HG03442 (cell line): ENCODE measurements around the gene GP5.

Experiments
- ATAC-seq: cut with Tn5 transposase; IDR thresholded peaks from one replicate; pipeline ENCODE4 v1.9.1; 2021; ENCODE audit warnings: mild to moderate bottlenecking, moderate library complexity; ENCODE audit not compliant: unreplicated experiment

GP5 gene, protein sequence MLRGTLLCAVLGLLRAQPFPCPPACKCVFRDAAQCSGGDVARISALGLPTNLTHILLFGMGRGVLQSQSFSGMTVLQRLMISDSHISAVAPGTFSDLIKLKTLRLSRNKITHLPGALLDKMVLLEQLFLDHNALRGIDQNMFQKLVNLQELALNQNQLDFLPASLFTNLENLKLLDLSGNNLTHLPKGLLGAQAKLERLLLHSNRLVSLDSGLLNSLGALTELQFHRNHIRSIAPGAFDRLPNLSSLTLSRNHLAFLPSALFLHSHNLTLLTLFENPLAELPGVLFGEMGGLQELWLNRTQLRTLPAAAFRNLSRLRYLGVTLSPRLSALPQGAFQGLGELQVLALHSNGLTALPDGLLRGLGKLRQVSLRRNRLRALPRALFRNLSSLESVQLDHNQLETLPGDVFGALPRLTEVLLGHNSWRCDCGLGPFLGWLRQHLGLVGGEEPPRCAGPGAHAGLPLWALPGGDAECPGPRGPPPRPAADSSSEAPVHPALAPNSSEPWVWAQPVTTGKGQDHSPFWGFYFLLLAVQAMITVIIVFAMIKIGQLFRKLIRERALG

DNA sequence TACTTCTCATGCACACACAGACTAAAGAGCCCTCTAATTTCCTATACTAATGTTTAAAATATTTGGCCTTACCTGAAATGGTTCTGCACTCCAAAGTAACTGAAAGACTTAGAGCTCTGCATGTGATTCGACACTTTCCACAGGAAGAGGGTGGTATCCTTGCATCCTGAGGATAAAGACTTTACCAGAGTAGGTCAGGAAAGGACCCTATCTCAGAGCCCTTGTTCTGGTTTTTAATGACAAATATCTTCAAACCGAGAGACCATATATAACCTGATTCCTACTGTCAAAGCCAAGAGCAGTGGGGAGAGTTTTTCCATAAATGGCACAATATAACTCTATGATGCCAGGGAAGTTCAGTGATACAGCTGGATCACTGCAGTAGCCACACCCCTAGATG is at the start of gene GP5:
GP5 (minus strand) TSS at position 101 of the 400 bp plus-strand sequence. CDS start 984 bp downstream, outside the sequence.
- ATAC-seq, result no peak

DNA sequence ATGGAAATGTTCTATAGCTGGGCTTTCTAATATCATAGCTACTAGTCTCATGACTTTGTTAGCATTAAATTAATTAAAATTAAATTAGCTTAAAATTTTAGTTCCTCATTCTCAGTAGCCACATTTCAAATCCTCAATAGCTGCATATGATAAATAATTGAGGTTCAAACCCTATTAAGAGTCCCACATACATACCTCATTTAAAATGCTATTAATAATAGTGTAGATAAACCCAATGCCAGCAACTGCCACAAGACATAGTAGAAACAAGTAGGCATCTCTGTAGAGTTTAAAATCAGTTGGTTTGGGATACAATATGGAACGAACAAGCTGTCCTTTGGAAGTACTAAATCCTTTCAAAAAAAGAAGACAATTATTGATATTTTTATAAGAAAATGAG is 48.6 kb upstream of the GP5 start:
- no peak for ATAC-seq

GRCh38 chr3:194447161-194447560 is 48.1 kb upstream of the GP5 start:
- ATAC-seq, result no peak

DNA sequence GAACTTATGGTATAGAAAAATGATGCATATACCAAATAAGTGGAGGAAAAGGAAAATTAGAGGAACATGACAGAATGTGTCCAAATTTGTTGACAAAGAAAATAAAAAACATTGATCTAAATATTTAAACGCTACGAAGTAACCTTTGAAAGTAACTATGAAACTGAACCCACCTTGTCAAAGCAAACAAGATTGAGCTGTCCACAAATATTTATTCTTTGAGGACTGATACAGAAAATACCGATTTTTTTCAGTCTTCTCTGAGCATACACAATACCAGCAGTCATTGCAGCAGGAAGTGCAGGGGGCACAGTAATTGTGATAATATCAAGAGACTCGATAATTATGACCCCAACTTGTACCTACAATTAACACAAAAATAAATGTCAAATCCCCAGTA is 47.7 kb upstream of the GP5 start:
- ATAC-seq, result no peak

- no peak for ATAC-seq
These were observed 47.1 kb upstream of the GP5 start for GRCh38 chr3:194446172-194446571.

GRCh38 chr3:194443901-194444300 is 44.8 kb upstream of the GP5 start:
- ATAC-seq, result no peak

DNA sequence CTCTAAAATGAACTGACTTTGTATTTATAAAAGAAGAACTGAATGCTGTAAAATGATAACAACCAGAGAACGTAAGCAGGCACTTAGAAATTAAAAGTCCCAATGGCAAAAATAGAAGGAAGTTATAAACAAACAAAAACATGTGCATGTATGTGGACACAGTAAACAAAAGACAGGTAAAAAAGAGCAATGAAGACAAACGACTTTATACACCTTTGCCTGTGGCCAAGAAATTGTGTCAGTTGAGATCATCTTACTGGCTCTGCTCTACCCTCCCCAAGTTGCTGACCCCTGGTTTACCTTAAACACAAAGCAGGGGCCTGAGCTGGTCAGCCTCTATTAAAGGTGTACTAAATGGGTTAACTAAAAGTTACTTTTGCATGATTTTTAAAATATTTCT is 41.7 kb upstream of the GP5 start:
- no peak for ATAC-seq

GRCh38 chr3:194439881-194440550 is 41.0 kb upstream of the GP5 start:
- no peak for ATAC-seq

- ATAC-seq, result no peak
These were observed 35.4 kb upstream of the GP5 start for GRCh38 chr3:194434503-194434902.

DNA sequence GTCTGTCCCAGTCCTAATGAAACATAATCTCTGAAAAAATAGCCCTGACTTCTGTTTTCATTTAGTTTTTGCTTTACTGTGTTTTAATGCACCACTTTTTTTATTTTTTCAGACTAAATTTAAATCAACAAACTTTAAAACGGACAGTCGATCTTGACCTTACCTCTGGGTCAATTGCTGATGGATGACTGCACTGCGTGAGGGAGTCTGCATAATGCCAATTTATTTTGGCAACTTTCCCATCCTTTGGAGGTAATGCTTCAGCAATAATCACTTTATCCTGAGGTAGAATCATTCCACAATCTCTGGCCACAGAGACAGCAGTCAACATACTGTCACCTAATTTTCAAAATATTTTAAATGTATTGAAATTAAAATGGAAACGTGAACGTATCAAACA is 32.5 kb upstream of the GP5 start:
- ATAC-seq, result no peak

DNA sequence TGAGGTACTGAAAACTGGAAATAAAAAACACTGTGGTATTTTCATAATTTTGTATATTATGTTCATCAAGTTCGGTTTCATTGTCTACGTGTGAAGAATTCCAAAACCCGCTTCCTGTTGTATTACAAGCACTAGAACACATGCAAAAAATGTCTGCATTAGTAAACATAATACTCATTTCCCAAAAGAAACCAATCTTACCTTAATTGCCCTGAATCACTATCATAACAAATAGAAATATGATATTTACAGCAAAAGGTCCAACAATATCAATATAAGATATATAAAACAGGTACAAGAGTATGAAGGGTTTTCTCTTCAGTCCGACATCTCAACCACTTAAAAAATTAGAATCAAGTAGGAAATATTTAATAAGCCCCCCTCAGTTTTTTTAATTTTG is 26.3 kb upstream of the GP5 start:
- ATAC-seq, result no peak

DNA sequence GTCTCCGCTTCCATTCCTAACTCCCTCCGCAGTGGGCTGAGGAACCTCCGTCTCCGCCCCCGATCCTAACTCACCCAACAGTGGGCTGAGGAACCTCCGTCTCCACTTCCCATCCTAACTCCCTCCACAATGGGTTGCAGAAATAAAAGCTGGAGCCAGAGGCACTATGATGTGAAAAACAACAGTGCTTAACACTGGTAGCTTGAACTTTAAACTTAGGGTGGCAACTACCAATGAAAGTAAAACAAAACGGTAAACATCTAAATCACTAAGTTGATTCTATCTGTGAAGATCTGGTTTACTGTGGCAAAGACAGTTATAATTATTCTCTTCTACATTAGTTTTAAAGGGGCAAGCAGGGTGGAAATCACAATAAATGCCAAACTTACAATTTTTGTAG is 25.9 kb upstream of the GP5 start:
- no peak for ATAC-seq

- no peak for ATAC-seq
These were observed 25.3 kb upstream of the GP5 start for GRCh38 chr3:194424373-194424772.

DNA sequence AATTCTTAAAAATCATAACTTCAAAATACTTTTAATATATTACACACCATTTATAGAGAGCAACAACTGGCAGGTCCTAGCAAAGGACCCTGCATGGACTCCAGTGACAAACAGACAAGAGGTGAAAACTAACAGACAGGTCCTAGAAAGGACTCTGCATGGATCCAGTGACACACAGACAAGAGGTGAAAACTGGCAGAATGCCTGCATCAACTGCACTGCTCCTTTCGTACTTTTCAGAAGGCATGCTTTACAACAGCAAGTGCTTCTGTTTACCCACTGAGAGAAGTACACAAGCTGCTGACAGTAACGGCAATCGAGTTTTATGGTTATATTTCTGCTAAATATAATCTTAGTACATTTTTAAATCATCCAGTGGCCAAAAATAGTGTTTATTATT is 24.3 kb upstream of the GP5 start:
- no peak for ATAC-seq

DNA sequence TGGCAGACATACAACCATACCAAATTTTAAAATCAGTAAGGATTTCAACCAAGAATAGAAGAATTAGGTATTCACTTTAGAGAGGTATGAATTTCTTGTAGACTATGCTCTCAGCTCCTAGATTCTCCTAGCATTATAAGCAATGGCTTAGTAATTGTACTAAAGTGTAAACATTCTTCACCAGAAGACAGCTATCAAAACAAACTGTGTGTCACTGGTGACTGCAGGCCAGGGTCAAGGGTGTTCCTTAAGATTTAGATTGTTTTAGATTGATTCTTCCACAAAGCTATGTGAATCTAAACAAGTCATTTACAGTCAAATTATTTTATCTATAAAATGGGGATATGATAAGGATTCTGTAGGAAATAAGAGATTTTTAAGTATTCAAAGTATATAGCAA is 23.1 kb upstream of the GP5 start:
- ATAC-seq, result no peak

- ATAC-seq, result no peak
These were observed 19.6 kb upstream of the GP5 start for GRCh38 chr3:194418671-194419070.

DNA sequence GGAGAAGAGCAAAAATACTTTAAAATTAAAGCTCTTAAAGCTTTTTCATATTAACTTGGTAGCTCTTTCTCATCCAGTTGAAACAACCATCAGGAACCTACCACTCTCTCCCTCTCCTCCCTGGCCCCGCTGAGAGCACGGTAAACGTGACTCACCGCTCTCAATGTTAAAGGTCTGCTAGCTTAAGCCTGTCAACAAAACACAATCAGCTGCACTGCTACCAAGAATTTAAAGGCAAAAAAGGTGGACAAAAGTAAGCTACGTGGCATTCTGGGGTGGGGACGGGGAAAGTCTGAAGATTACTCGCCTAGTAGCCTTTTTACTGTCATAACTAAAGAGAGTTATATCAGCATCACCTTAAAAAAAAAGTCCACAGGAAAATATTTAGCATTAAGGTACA is 8.4 kb upstream of the GP5 start:
- ATAC-seq, result no peak

DNA sequence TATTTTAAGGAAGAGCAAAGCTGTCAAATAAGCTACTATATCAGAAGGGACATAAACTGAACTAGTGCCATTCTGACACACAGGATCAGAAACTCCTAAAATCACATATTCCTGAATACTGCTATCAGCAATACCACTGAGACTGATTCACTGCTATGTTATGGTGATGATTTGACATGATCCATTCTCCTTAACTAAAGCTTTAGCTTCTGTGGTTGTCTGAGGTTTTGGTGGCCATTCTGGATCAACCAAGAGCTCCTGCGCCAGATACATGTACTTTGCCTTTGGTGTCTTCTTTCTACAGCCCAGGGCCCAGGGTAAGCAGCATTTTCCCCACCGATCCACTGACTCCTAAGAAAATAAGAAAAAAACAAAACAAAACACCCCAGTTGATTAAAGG is 6.7 kb upstream of the GP5 start:
- no peak for ATAC-seq

DNA sequence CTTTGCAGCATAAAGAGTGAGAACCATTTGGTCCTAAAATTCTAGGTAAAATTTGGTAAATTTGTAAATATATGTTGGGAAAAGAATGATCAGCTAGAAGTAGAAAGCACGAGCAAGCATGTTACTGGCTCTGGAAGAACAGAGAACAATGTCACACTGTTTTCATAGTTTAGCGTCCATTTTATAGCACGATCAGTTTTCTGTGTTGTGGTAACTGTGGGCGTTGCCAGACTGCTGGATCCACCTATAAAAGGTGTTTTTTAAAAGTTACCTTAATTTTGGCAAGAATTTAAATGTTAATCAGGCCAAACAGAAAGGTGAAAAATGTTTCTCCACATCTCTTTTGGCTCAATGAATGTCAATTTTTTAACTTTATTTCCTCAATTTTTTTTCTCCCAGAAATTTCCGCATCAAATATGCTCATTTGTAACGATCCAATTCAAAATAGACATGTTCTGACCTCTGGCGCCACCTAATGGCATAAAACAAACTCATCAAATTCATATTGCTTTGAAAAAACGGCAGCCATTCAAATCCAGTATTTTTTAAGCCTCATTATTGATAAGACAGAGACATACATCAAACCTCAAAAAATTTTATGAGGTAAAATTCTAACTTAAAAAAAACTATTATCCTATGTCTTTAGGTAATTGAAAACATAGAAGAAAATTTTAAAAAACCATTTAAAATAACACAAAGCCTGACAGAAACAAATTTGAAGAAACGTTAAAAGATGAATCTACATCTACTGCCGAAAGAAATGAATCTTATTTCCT is 5.5 kb upstream of the GP5 start:
- ATAC-seq, result no peak

GRCh38 chr3:194401868-194402329 is 2.8 kb upstream of the GP5 start:
- ATAC-seq, result no peak

- no peak for ATAC-seq
These were observed 2.3 kb upstream of the GP5 start for GRCh38 chr3:194401346-194401745.
